GM23338 (cell line): Measurements from ENCODE around the gene LYZL6.
"Not testable (repeated sequence)": the region's sequence is repeated elsewhere in the genome, so short reads cannot be mapped to it uniquely, and the experiment has no call there.

Experiments used
- CTCF ChIP-seq, 2 experiments: fragments of 200-600 bp in 1 of 2; sonication (generic) in 1 of 2; conservative IDR thresholded peaks; 2 replicates each; pipeline versions ENCODE4 v1.5.1 to v1.6.1; 2016 to 2017; ENCODE audit warnings: antibody characterized with exemption in 2 of 2, low read depth in 2 of 2, mild to moderate bottlenecking in 2 of 2, moderate library complexity in 1 of 2
- EZH2 ChIP-seq: fragments of 200-600 bp; sonication (generic); IDR thresholded peaks from one replicate; pipeline ENCODE4 v1.8.0; 2017; ENCODE audit warnings: antibody characterized with exemption, mild to moderate bottlenecking, low read depth; ENCODE audit not compliant: unreplicated experiment
- POLR2AphosphoS5 ChIP-seq: IDR thresholded peaks from 2 replicates; pipeline ENCODE4 v1.6.1; 2016; ENCODE audit warnings: antibody characterized with exemption, low read depth
- REST ChIP-seq: IDR thresholded peaks from one replicate; pipeline ENCODE4 v1.6.1; 2018; ENCODE audit warnings: antibody characterized with exemption; ENCODE audit not compliant: unreplicated experiment

GRCh38 chr17:35938492-35938891 is 5.0 kb downstream of the LYZL6 start:
- not testable (repeated sequence) for TF ChIP-seq CTCF (conservative IDR thresholded peaks at IDR 0.05; ENCODE audit: low read depth in 2 of 2); EZH2; POLR2AphosphoS5; REST
